ENCODE data around the gene NKAIN2. TPM values are rescaled to one million over a fixed set of nuclear protein-coding genes. Genes with fewer than 3 reads are reported as not detected.

NKAIN2 gene
- polyA plus RNA-seq, 1 of the 3 experiments (the other 2 are of a cell fraction) = not detected

- no peaks in the 10 kb centered on the region for H3K79me2 ChIP-seq (ENCODE audit: insufficient read depth)
- no peaks in the 10 kb centered on the region for H3K27me3 ChIP-seq (ENCODE audit: insufficient read depth)
- 1% methylated on average over 3 of the region's 3 CpGs for WGBS (ENCODE audit: low lambda C conversion rate)
- no peak overlapping the region for H3K4me3 ChIP-seq (ENCODE audit: low read depth in 2 of 2, low read length in 1 of 2)
- no peaks in the 10 kb centered on the region for H3K36me3 ChIP-seq (replicated peaks in 1 of 2; ENCODE audit: control insufficient read depth in 1 of 2, insufficient read depth in 2 of 2, low read length in 1 of 2)
- no peak overlapping the region for H3K27ac ChIP-seq (ENCODE audit: low read depth in 2 of 2, low read length in 1 of 2)
- no peaks in the 10 kb centered on the region for H3F3A ChIP-seq (replicated peaks; ENCODE audit: insufficient read depth)
- H3K9me3 ChIP-seq = no peaks in the 10 kb centered on the region
- no peak overlapping the region for H2AFZ ChIP-seq (ENCODE audit: low read depth)
- POLR2A ChIA-PET = no interaction called here
- no peak for DNase-seq
- no peaks in the 10 kb centered on the region for H3K9me2 ChIP-seq
- H3K9ac ChIP-seq = no peak overlapping the region
- H3K4me2 ChIP-seq = no peak overlapping the region
- H4K20me1 ChIP-seq (ENCODE audit: insufficient read depth) = no peaks in the 10 kb centered on the region
- TF ChIP-seq FOXJ3 (CRISPR knock-in tag; IDR thresholded peaks at IDR 0.05) = no peak
- TF ChIP-seq IRF3 (IDR thresholded peaks at IDR 0.05; ENCODE audit: low read depth, low read length) = no peak
- TF ChIP-seq GATA2 (CRISPR knock-in tag; IDR thresholded peaks at IDR 0.05) = no peak
- TF ChIP-seq RXRA (IDR thresholded peaks at IDR 0.05; ENCODE audit: borderline replicate concordance, low read depth) = no peak
- no peak for TF ChIP-seq SIN3A (IDR thresholded peaks at IDR 0.05; ENCODE audit: borderline replicate concordance, low read depth, low read length)
- no peak for TF ChIP-seq PBX3 (IDR thresholded peaks at IDR 0.05)
- TF ChIP-seq NRF1 (IDR thresholded peaks at IDR 0.05; ENCODE audit: low read depth, low read length) = no peak
- CTCF ChIA-PET = no interaction called here
- no peaks in the 10 kb centered on the region for H3K4me1 ChIP-seq (ENCODE audit: control insufficient read depth in 1 of 2, insufficient read depth in 2 of 2, low read depth in 1 of 2, low read length in 1 of 2)
These were observed 260.9 kb downstream of the NKAIN2 start for GRCh38 chr6:124064317-124065113.

- Histone ChIP-seq H3F3A (replicated peaks; ENCODE audit: insufficient read depth) (no peaks in the 10 kb centered on the region), H3K9me2 (no peaks in the 10 kb centered on the region), H3K4me3 (ENCODE audit: low read depth in 2 of 2, low read length in 1 of 2) (no peak overlapping the region), H3K9me3 (no peaks in the 10 kb centered on the region), H3K4me2 (no peak overlapping the region), H3K4me1 (ENCODE audit: control insufficient read depth in 1 of 2, insufficient read depth in 2 of 2, low read depth in 1 of 2, low read length in 1 of 2) (no peaks in the 10 kb centered on the region), H4K20me1 (ENCODE audit: insufficient read depth) (no peaks in the 10 kb centered on the region), H3K9ac (no peak overlapping the region), H2AFZ (ENCODE audit: low read depth) (no peak overlapping the region), H3K79me2 (ENCODE audit: insufficient read depth) (no peaks in the 10 kb centered on the region), H3K36me3 (replicated peaks in 1 of 2; ENCODE audit: control insufficient read depth in 1 of 2, insufficient read depth in 2 of 2, low read length in 1 of 2) (no peaks in the 10 kb centered on the region), H3K27ac (ENCODE audit: low read depth in 2 of 2, low read length in 1 of 2) (no peak overlapping the region), H3K27me3 (ENCODE audit: insufficient read depth) (no peaks in the 10 kb centered on the region)
- no peak for DNase-seq
- CTCF ChIA-PET = no interaction called here
- TF ChIP-seq ZBTB33 (IDR thresholded peaks at IDR 0.05; ENCODE audit: borderline replicate concordance, low read depth) (no peak), POLR2AphosphoS5 (IDR thresholded peaks at IDR 0.05; ENCODE audit: low read depth, low read length) (no peak), RCOR1 (IDR thresholded peaks at IDR 0.05; ENCODE audit: low read length) (no peak), JUND (IDR thresholded peaks at IDR 0.05) (no peak), SMC3 (IDR thresholded peaks at IDR 0.05; ENCODE audit: low read depth, low read length) (no peak), TEAD4 (IDR thresholded peaks at IDR 0.05; ENCODE audit: borderline replicate concordance, insufficient read depth) (no peak), REST (IDR thresholded peaks at IDR 0.05; ENCODE audit: low read depth, low read length) (no peak), CHD2 (IDR thresholded peaks at IDR 0.05; ENCODE audit: low read length, partially characterized antibody) (no peak), GATA2 (CRISPR knock-in tag; IDR thresholded peaks at IDR 0.05) (no peak), NFIC (IDR thresholded peaks at IDR 0.05; ENCODE audit: borderline replicate concordance) (no peak), MAX (IDR thresholded peaks at IDR 0.05; ENCODE audit: low read depth) (no peak), FOXM1 (IDR thresholded peaks at IDR 0.05; ENCODE audit: low read depth) (no peak), SIN3A (IDR thresholded peaks at IDR 0.05; ENCODE audit: borderline replicate concordance, low read depth, low read length) (no peak), EP300 (IDR thresholded peaks at IDR 0.05; ENCODE audit: borderline replicate concordance in 1 of 2, low read depth in 1 of 2, low read length in 1 of 2) (no peak)
- POLR2A ChIA-PET = no interaction called here
These were observed 262.6 kb downstream of the NKAIN2 start for GRCh38 chr6:124066269-124066668.

All from SK-N-SH (cell line).